ENCODE results near the gene TNFRSF12A.

The TNFRSF12A gene

GRCh38 chr16:3070608-3071111 is 50.5 kb downstream of the TNFRSF12A start:
- in situ Hi-C loops (cut with MboI; ENCODE audit: low sequenced_read_pairs, unreplicated experiment): no loop called here
- TF ChIP-seq, protein P1, sequence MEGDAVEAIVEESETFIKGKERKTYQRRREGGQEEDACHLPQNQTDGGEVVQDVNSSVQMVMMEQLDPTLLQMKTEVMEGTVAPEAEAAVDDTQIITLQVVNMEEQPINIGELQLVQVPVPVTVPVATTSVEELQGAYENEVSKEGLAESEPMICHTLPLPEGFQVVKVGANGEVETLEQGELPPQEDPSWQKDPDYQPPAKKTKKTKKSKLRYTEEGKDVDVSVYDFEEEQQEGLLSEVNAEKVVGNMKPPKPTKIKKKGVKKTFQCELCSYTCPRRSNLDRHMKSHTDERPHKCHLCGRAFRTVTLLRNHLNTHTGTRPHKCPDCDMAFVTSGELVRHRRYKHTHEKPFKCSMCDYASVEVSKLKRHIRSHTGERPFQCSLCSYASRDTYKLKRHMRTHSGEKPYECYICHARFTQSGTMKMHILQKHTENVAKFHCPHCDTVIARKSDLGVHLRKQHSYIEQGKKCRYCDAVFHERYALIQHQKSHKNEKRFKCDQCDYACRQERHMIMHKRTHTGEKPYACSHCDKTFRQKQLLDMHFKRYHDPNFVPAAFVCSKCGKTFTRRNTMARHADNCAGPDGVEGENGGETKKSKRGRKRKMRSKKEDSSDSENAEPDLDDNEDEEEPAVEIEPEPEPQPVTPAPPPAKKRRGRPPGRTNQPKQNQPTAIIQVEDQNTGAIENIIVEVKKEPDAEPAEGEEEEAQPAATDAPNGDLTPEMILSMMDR (IDR thresholded peaks at IDR 0.05; ENCODE audit: borderline replicate concordance, control extremely low read depth, extremely low read depth, insufficient read depth, missing control alignments): no peak
- no peak for DNase-seq (ENCODE audit: low spot score)

DNA sequence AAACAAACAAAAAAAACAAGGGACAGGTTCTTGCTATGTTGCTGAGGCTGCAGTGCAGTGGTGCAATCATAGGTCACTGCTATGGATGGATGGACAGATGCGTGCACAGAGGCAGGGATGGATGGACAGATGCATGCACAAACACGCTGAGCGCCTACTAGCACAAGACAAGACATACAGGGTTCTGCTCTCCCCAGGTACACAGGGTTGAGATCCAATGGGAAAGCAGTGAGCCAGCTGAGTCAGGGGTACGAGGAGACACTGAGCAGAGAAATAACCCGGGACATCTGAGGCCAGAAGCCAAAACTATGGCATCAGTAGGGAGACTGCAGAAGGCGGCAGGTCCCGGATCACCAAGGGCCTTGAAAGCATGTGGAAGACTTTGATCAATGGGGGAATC is 51.5 kb downstream of the TNFRSF12A start:
- TF ChIP-seq, protein P1 (IDR thresholded peaks at IDR 0.05; ENCODE audit: borderline replicate concordance, control extremely low read depth, extremely low read depth, insufficient read depth, missing control alignments): no peak
- in situ Hi-C loops (cut with MboI; ENCODE audit: low sequenced_read_pairs, unreplicated experiment): no loop called here
- DNase-seq (ENCODE audit: low spot score): no peak
